H1 (cell line): ENCODE data around the gene CNST. TPM values are rescaled to one million over a fixed set of nuclear protein-coding genes. Genes with fewer than 3 reads are reported as not detected.

Experiments used
- CTCF ChIA-PET: fragments of 300-600 bp; sonication (Branson Sonifier 250); formaldehyde crosslinking; loops from one replicate; lab custom pipeline; 2021; ENCODE audit not compliant: partially characterized antibody; lab: Charles Lee
- POLR2A ChIA-PET: fragments of 300-600 bp; sonication (Branson Sonifier 250); formaldehyde crosslinking; loops from one replicate; lab custom pipeline; 2021; ENCODE audit warnings: inconsistent platforms; ENCODE audit not compliant: partially characterized antibody; lab: Charles Lee
- DNase-seq, 2 experiments: peaks; one replicate each; pipeline versions ENCODE4 v3.0.0 to v3.0.0-alpha.2; 2010 to 2022; ENCODE audit warnings: low spot score in 2 of 2, low read depth in 1 of 2, mixed read lengths in 1 of 2
- FAIRE-seq: peaks from 2 replicates; lab custom pipeline; 2011; peaks lifted over from hg19 to GRCh38; lab: Jason Lieb, UNC
- H2AFZ ChIP-seq: 2 replicates; pipeline ENCODE4 v1.8.1; 2012; ENCODE audit warnings: low read length, inconsistent platforms
- H2AK5ac ChIP-seq: 2 replicates; pipeline ENCODE4 v1.6.1; 2013; ENCODE audit warnings: low read depth, low read length
- H2BK120ac ChIP-seq: replicated peaks from 2 replicates; pipeline ENCODE3; 2013; ENCODE audit warnings: low read depth, low read length, inconsistent platforms
- H2BK12ac ChIP-seq: 2 replicates; pipeline ENCODE4 v1.6.1; 2013; ENCODE audit warnings: low read depth, low read length
- H2BK15ac ChIP-seq: 2 replicates; pipeline ENCODE4 v1.6.1; 2013; ENCODE audit warnings: low read length
- H2BK20ac ChIP-seq: 2 replicates; pipeline ENCODE4 v1.6.1; 2013; ENCODE audit warnings: low read length
- H2BK5ac ChIP-seq: 2 replicates; pipeline ENCODE4 v1.6.1; 2013; ENCODE audit warnings: low read depth, low read length
- H3K14ac ChIP-seq: 2 replicates; pipeline ENCODE4 v1.6.1; 2013; ENCODE audit warnings: inconsistent platforms; ENCODE audit not compliant: insufficient read length
- H3K18ac ChIP-seq: 2 replicates; pipeline ENCODE4 v1.6.1; 2013; ENCODE audit warnings: low read length; ENCODE audit errors: extremely low read depth
- H3K23ac ChIP-seq: 2 replicates; pipeline ENCODE4 v1.6.1; 2013; ENCODE audit warnings: inconsistent platforms; ENCODE audit not compliant: insufficient read length
- H3K23me2 ChIP-seq: 2 replicates; pipeline ENCODE4 v1.6.1; 2013; ENCODE audit warnings: low read depth, low read length
- H3K27ac ChIP-seq: 2 replicates; pipeline ENCODE4 v1.6.1; 2011; ENCODE audit warnings: low read depth, low read length, inconsistent platforms
- H3K27me3 ChIP-seq, 4 experiments: replicated peaks in 1 of 4; 1 replicate in 1 of 4; 2 replicates in 3 of 4; pipeline versions ENCODE4 v1.6.1 to v1.8.1; 2011 to 2013; ENCODE audit warnings: low read length in 3 of 4, mild to moderate bottlenecking in 3 of 4, inconsistent platforms in 2 of 4, mixed read lengths in 2 of 4, moderate library complexity in 1 of 4; ENCODE audit not compliant: control insufficient read depth in 3 of 4, insufficient read depth in 3 of 4; ENCODE audit errors: extremely low read depth in 1 of 4
- H3K36me3 ChIP-seq, 4 experiments: 2 replicates each; pipeline versions ENCODE4 v1.6.1 to v1.8.1; 2011 to 2013; ENCODE audit warnings: mild to moderate bottlenecking in 4 of 4, low read length in 3 of 4, moderate library complexity in 2 of 4, control low read depth in 1 of 4, inconsistent platforms in 1 of 4; ENCODE audit not compliant: insufficient read depth in 4 of 4, control insufficient read depth in 2 of 4
- H3K4ac ChIP-seq: replicated peaks from 2 replicates; pipeline ENCODE3; 2013; ENCODE audit warnings: low read length, low read depth, mixed read lengths, inconsistent platforms; ENCODE audit not compliant: insufficient read length
- H3K4me1 ChIP-seq, 4 experiments: replicated peaks in 1 of 4; 1 replicate in 1 of 4; 2 replicates in 3 of 4; pipeline versions ENCODE4 v1.6.1 to v1.8.1; 2011 to 2013; ENCODE audit warnings: low read length in 3 of 4, inconsistent platforms in 2 of 4, mixed read lengths in 1 of 4; ENCODE audit not compliant: insufficient read depth in 4 of 4, control insufficient read depth in 3 of 4
- H3K4me2 ChIP-seq, 2 experiments: 2 replicates each; pipeline versions ENCODE4 v1.6.1 to v1.8.1; 2011 to 2013; ENCODE audit warnings: low read depth in 2 of 2, low read length in 2 of 2, control low read depth in 1 of 2, inconsistent platforms in 1 of 2, mild to moderate bottlenecking in 1 of 2; ENCODE audit not compliant: insufficient read depth in 1 of 2
- H3K4me3 ChIP-seq, 4 experiments: fragments of 200-600, 300-600 bp in 1 of 4; sonication (generic), shearing (Covaris generic), sonication (Bioruptor Twin) in 1 of 4; 2 replicates each; pipeline versions ENCODE4 v1.5.1 to v1.8.1; 2011 to 2016; ENCODE audit warnings: low read length in 4 of 4, low read depth in 3 of 4, control low read depth in 2 of 4, inconsistent platforms in 2 of 4, mild to moderate bottlenecking in 2 of 4, mixed read lengths in 1 of 4, moderate library complexity in 1 of 4; ENCODE audit not compliant: insufficient read depth in 2 of 4; ENCODE audit errors: extremely low read depth in 1 of 4
- H3K56ac ChIP-seq: replicated peaks from 2 replicates; pipeline ENCODE3; 2013; ENCODE audit warnings: low read depth, mild to moderate bottlenecking, mixed read lengths, low read length, inconsistent platforms; ENCODE audit not compliant: insufficient read length
- H3K79me1 ChIP-seq: 2 replicates; pipeline ENCODE4 v1.6.1; 2013; ENCODE audit warnings: low read depth, low read length, control low read depth
- H3K79me2 ChIP-seq, 2 experiments: 2 replicates each; pipeline versions ENCODE4 v1.6.1 to v1.8.1; 2012 to 2013; ENCODE audit warnings: low read length in 2 of 2, mild to moderate bottlenecking in 2 of 2, inconsistent platforms in 1 of 2; ENCODE audit not compliant: insufficient read depth in 2 of 2, control insufficient read depth in 1 of 2
- H3K9ac ChIP-seq, 4 experiments: replicated peaks in 1 of 4; 1 replicate in 1 of 4; 2 replicates in 3 of 4; pipeline versions ENCODE4 v1.6.1 to v1.8.1; 2011 to 2013; ENCODE audit warnings: low read depth in 3 of 4, low read length in 3 of 4, control low read depth in 2 of 4, mild to moderate bottlenecking in 2 of 4, moderate library complexity in 2 of 4, inconsistent platforms in 1 of 4; ENCODE audit errors: extremely low read depth in 1 of 4
- H3K9me3 ChIP-seq, 2 experiments: 2 replicates each; pipeline versions ENCODE4 v1.6.1 to v1.8.1; 2012 to 2013; ENCODE audit warnings: mild to moderate bottlenecking in 2 of 2, moderate library complexity in 2 of 2, control low read depth in 1 of 2, inconsistent platforms in 1 of 2, low read depth in 1 of 2, low read length in 1 of 2, mixed read lengths in 1 of 2; ENCODE audit not compliant: insufficient read depth in 2 of 2
- H4K20me1 ChIP-seq, 2 experiments: replicated peaks in 1 of 2; 2 replicates each; pipeline versions ENCODE3 to v1.8.1; 2011 to 2013; ENCODE audit warnings: inconsistent platforms in 2 of 2, low read length in 2 of 2, mild to moderate bottlenecking in 1 of 2; ENCODE audit not compliant: insufficient read depth in 2 of 2, control insufficient read depth in 1 of 2
- H4K5ac ChIP-seq: 2 replicates; pipeline ENCODE4 v1.6.1; 2013; ENCODE audit warnings: low read length, low read depth, mixed read lengths, inconsistent platforms; ENCODE audit not compliant: insufficient read length
- H4K8ac ChIP-seq: 2 replicates; pipeline ENCODE4 v1.8.0; 2013; ENCODE audit warnings: mild to moderate bottlenecking, moderate library complexity, low read length, inconsistent platforms; ENCODE audit not compliant: insufficient read depth; ENCODE audit errors: extremely low read depth
- H4K91ac ChIP-seq: replicated peaks from 2 replicates; pipeline ENCODE3; 2013; ENCODE audit warnings: low read length, mixed read lengths, inconsistent platforms; ENCODE audit not compliant: insufficient read length
- ASH2L ChIP-seq: fragments of 200-600, 300-600 bp; sonication (generic); IDR thresholded peaks from one replicate; pipeline ENCODE4 v1.7.1; 2017; ENCODE audit warnings: low read length
- CHD2 ChIP-seq: IDR thresholded peaks from 2 replicates; pipeline ENCODE4 v1.6.1; 2012; ENCODE audit warnings: low read length, improper control_type of control experiment
- CREB1 ChIP-seq: IDR thresholded peaks from 2 replicates; pipeline ENCODE4 v1.6.1; 2012; ENCODE audit warnings: inconsistent platforms
- EP300 ChIP-seq, 2 experiments: IDR thresholded peaks; 1 replicate in 1 of 2; 2 replicates in 1 of 2; pipeline ENCODE4 v1.6.1; 2011 to 2012; ENCODE audit warnings: low read depth in 2 of 2, low read length in 2 of 2, mild to moderate bottlenecking in 2 of 2, borderline replicate concordance in 1 of 2, inconsistent platforms in 1 of 2, moderate library complexity in 1 of 2
- GABPA ChIP-seq: IDR thresholded peaks from 2 replicates; pipeline ENCODE4 v1.6.1; 2011; ENCODE audit warnings: mild to moderate bottlenecking, low read length, moderate library complexity, borderline replicate concordance; ENCODE audit not compliant: insufficient read depth
- GTF2F1 ChIP-seq: IDR thresholded peaks from 2 replicates; pipeline ENCODE4 v1.6.1; 2012; ENCODE audit warnings: low read depth, low read length, improper control_type of control experiment, borderline replicate concordance
- JUN ChIP-seq: IDR thresholded peaks from 2 replicates; pipeline ENCODE4 v1.6.1; 2011; ENCODE audit warnings: low read depth, mild to moderate bottlenecking, improper control_type of control experiment, low read length
- NANOG ChIP-seq: IDR thresholded peaks from 2 replicates; pipeline ENCODE4 v1.6.1; 2011; ENCODE audit warnings: low read length, low read depth, mild to moderate bottlenecking, inconsistent platforms; ENCODE audit not compliant: insufficient read depth, poor library complexity, severe bottlenecking
- POLR2AphosphoS5 ChIP-seq: IDR thresholded peaks from 2 replicates; pipeline ENCODE4 v1.6.1; 2011; ENCODE audit warnings: low read depth, low read length
- TAF1 ChIP-seq: IDR thresholded peaks from 2 replicates; pipeline ENCODE4 v1.6.1; 2011; ENCODE audit warnings: mild to moderate bottlenecking, low read depth, low read length
- USF2 ChIP-seq: IDR thresholded peaks from 2 replicates; pipeline ENCODE4 v1.6.1; 2011; ENCODE audit warnings: low read length, improper control_type of control experiment
- YY1 ChIP-seq: IDR thresholded peaks from 2 replicates; pipeline ENCODE4 v1.6.1; 2011; ENCODE audit warnings: low read depth, mild to moderate bottlenecking, low read length
- WGBS, 2 experiments: shearing (Covaris generic) in 1 of 2; methylation state at CpG; one replicate each; pipeline versions ENCODE4 v1.1.6 to v1.1.7; 2013 to 2015; ENCODE audit warnings: low lambda C conversion rate in 2 of 2, mixed read lengths in 2 of 2, inconsistent platforms in 1 of 2, low coverage in 1 of 2, missing lambda C conversion rate in 1 of 2; ENCODE audit not compliant: insufficient replicate concordance in 2 of 2, insufficient coverage in 1 of 2, insufficient read length in 1 of 2; ENCODE audit errors: extremely low coverage in 1 of 2, missing lambda C conversion rate in 1 of 2; 5-methylcytosine and 5-hydroxymethylcytosine counted together
- polyA plus RNA-seq, 7 experiments: library from polyadenylated mRNA; depleted of rRNA in 3 of 7; stranded (reverse) in 5 of 7; unstranded in 2 of 7; fragments of >200 nt in 5 of 7; fragments of 200-250 nt in 2 of 7; gene quantifications; 1 replicate in 5 of 7; 2 replicates in 1 of 7; 4 replicates in 1 of 7; pipeline versions ENCODE4 v1.2.1 to v1.2.3, GENCODE V29; 2011 to 2013; ENCODE audit warnings: missing spikeins in 2 of 7, mixed read lengths in 2 of 7
- total RNA-seq: library from RNA; stranded (reverse); fragmentation: NEBNext Ultra II Directional; extraction: Animal tissue kit (Norgen Biotek cat#: 25700); gene quantifications from 2 replicates; pipeline ENCODE4 v1.2.1, GENCODE V29; 2021

CNST gene
- total and polyA plus RNA-seq, 2 of the 8 experiments (the other 6 are each of a cell fraction or from before 2014, with no cell fraction given), result 5.3 to 21.3 TPM

DNA sequence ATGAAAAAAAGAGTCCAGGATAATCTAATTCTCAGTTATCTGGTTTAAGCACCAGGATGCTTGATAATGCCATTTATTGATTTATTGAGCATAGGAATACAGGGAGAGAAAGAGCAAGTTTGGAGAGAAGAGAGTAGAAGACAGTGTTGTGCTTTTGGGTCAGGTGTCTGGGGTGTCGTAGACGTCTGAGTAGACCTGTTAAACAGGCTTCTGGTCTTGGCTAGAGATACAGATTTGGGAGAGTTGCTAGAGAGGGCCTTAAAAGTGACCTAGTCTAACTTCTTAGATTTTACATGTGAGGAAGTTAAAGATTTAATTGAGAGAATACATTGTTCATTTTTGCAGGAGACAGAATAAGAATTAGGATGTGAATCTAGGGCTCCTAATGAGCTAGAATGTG lies 34.3 kb downstream of the CNST start:
- Histone ChIP-seq H3K9me3 (no peaks in the 10 kb centered on the region), H2BK12ac (no peak overlapping the region), H3K4ac (no peak overlapping the region), H3K79me1 (no peaks in the 10 kb centered on the region; the same call in 1 of the 2 replicates), H3K9ac (no peak overlapping the region), H2AFZ (no peak overlapping the region), H4K20me1 (peaks cover 1 to 2% of the 10 kb centered on the region in 2 experiments), H3K56ac (no peak overlapping the region), H2BK5ac (no peak overlapping the region), H3K27me3 (no peaks in the 10 kb centered on the region), H3K14ac (no peak overlapping the region), H2BK20ac (no peak overlapping the region), H3K36me3 (no peaks in the 10 kb centered on the region), H3K4me2 (no peak overlapping the region), H3K27ac (no peak overlapping the region), H4K5ac (no peak overlapping the region), H4K91ac (no peak overlapping the region), H2BK15ac (no peak overlapping the region), H2BK120ac (no peak overlapping the region), H3K23me2 (no peaks in the 10 kb centered on the region), H2AK5ac (no peak overlapping the region), H3K79me2 (0 out of 4 replicates have a peak, but pooled peaks cover 0 to 3% of the 10 kb centered on the region in 2 experiments), H3K4me1 (no peaks in the 10 kb centered on the region), H3K18ac (no peak overlapping the region), H4K8ac (no peak overlapping the region), H3K4me3 (no peak overlapping the region), H3K23ac (no peak overlapping the region)
- DNase-seq (no peak), FAIRE-seq (no peak)
- WGBS, 2 experiments, result 86% methylated on average over 2 of the region's 2 CpGs; no CpG with 5 or more reads in 1 of the 2 experiments
- CTCF ChIA-PET, result interaction anchor here (1.1 to 2.1 kb wide), 8 partner anchors 8 to 103 kb away, joined by 3 to 6 read pairs (median 5); partner anchors contain the start of genes CNST and TFB2M
- POLR2A ChIA-PET, result no interaction called here
- no peak for TF ChIP-seq USF2
- TF ChIP-seq POLR2AphosphoS5, result no peak
- TF ChIP-seq TAF1, result no peak
- TF ChIP-seq CHD2, result no peak
- TF ChIP-seq GABPA, result no peak
- TF ChIP-seq CREB1, result no peak
- no peak for TF ChIP-seq NANOG
- no peak for TF ChIP-seq YY1
- TF ChIP-seq ASH2L, result no peak
- no peak for TF ChIP-seq JUN
- no peak for TF ChIP-seq GTF2F1
- no peak for TF ChIP-seq EP300 (IDR thresholded peaks at IDR 0.05; ENCODE audit: borderline replicate concordance in 1 of 2, low read depth in 2 of 2, low read length in 2 of 2)
